WERI-Rb-1 (cell line): ENCODE measurements around the gene EPOP.

Experiments used
- DNase-seq: peaks from one replicate; pipeline ENCODE4 v3.0.0-alpha.2; 2020
- H3K27ac ChIP-seq: fragments of 250-450 bp; sonication (Bioruptor Pico); 2 replicates; pipeline ENCODE4 v1.5.1; 2020; ENCODE audit warnings: mild to moderate bottlenecking, moderate library complexity
- H3K27me3 ChIP-seq: fragments of 250-450 bp; sonication (Bioruptor Pico); 2 replicates; pipeline ENCODE4 v1.5.1; 2021; ENCODE audit warnings: mild to moderate bottlenecking, low read depth, moderate library complexity; ENCODE audit not compliant: insufficient read depth, severe bottlenecking
- H3K36me3 ChIP-seq: fragments of 250-450 bp; sonication (Bioruptor Pico); 2 replicates; pipeline ENCODE4 v1.5.1; 2020; ENCODE audit warnings: mild to moderate bottlenecking, moderate library complexity
- H3K4me3 ChIP-seq: 2 replicates; pipeline ENCODE4 v1.5.1; 2011; ENCODE audit warnings: low read depth, mild to moderate bottlenecking, control low read depth, low read length
- H3K9me3 ChIP-seq: fragments of 250-450 bp; sonication (Bioruptor Pico); 2 replicates; pipeline ENCODE4 v1.5.1; 2021; ENCODE audit warnings: mild to moderate bottlenecking, moderate library complexity; ENCODE audit not compliant: severe bottlenecking
- CTCF ChIP-seq: IDR thresholded peaks from 2 replicates; pipeline ENCODE4 v1.5.1; 2011; ENCODE audit warnings: low read depth, mild to moderate bottlenecking, control low read depth, inconsistent platforms, low read length

EPOP gene

GRCh38 chr17:38685491-38685890, 10.7 kb upstream of the EPOP start:
- H3K36me3 ChIP-seq, result no peaks in the 10 kb centered on the region
- DNase-seq, result no peak
- H3K27me3 ChIP-seq, result no peaks in the 10 kb centered on the region
- H3K27ac ChIP-seq, result no peak overlapping the region
- no peaks in the 10 kb centered on the region for H3K9me3 ChIP-seq
- no peak overlapping the region for H3K4me3 ChIP-seq
- TF ChIP-seq CTCF, result no peak

GRCh38 chr17:38681096-38681495, 6.3 kb upstream of the EPOP start:
- Histone ChIP-seq H3K9me3 (no peaks in the 10 kb centered on the region), H3K27ac (no peak overlapping the region), H3K36me3 (no peaks in the 10 kb centered on the region), H3K27me3 (no peaks in the 10 kb centered on the region), H3K4me3 (no peak overlapping the region)
- no peak for TF ChIP-seq CTCF
- no peak for DNase-seq

GRCh38 chr17:38677819-38678218, 3.1 kb upstream of the EPOP start:
- DNase-seq, result no peak
- Histone ChIP-seq H3K27me3 (no peaks in the 10 kb centered on the region), H3K9me3 (no peaks in the 10 kb centered on the region), H3K4me3 (no peak overlapping the region), H3K36me3 (no peaks in the 10 kb centered on the region), H3K27ac (no peak overlapping the region)
- no peak for TF ChIP-seq CTCF

GRCh38 chr17:38676706-38677504, 2.1 kb upstream of the EPOP start:
- H3K27ac ChIP-seq, result no peak overlapping the region
- peak; percentile 96 for TF ChIP-seq CTCF
- no peaks in the 10 kb centered on the region for H3K27me3 ChIP-seq

GRCh38 chr17:38674014-38674748, 576 bp downstream of the EPOP start:
- peak overlapping the region; percentile 75 for H3K27ac ChIP-seq
- peak; percentile 54 for TF ChIP-seq CTCF
- H3K4me3 ChIP-seq, result peak overlapping the region; percentile 62
- H3K36me3 ChIP-seq, result no peaks in the 10 kb centered on the region
- H3K27me3 ChIP-seq, result no peaks in the 10 kb centered on the region
- DNase-seq, result peak; percentile 32
- no peaks in the 10 kb centered on the region for H3K9me3 ChIP-seq

More at GRCh38 chr17:38676706-38677504, 2.1 kb upstream of the EPOP start:
- H3K36me3 ChIP-seq, result no peaks in the 10 kb centered on the region
- H3K4me3 ChIP-seq, result no peak overlapping the region
- H3K9me3 ChIP-seq, result no peaks in the 10 kb centered on the region
- peak; percentile 85 for DNase-seq

GRCh38 chr17:38673707-38674013, 1.1 kb downstream of the EPOP start:
- H3K27ac ChIP-seq, result no peak overlapping the region
- no peaks in the 10 kb centered on the region for H3K36me3 ChIP-seq
- peak overlapping the region; percentile 62 for H3K4me3 ChIP-seq
- H3K9me3 ChIP-seq, result no peaks in the 10 kb centered on the region
- H3K27me3 ChIP-seq, result no peaks in the 10 kb centered on the region
- TF ChIP-seq CTCF, result no peak
- DNase-seq, result no peak
